Left lung (tissue), 10 donors: ENCODE data around the gene BTBD9. TPM values are rescaled to one million over a fixed set of nuclear protein-coding genes. Genes with fewer than 3 reads are reported as not detected.

ENCODE experiments used
- ATAC-seq: fragments of 200-7000 bp; cut with Tn5 transposase; one replicate; pipeline ENCODE4 v1.9.1; 2020; ENCODE audit warnings: moderate library complexity
- DNase-seq, 4 donors: peaks; one replicate each; pipeline ENCODE4 v3.0.0-alpha.2; 2013 to 2020
- H3K27ac ChIP-seq, 2 donors: fragments of 200-600 bp; sonication (generic) in 1 of 2; one replicate each; pipeline versions ENCODE4 v1.5.0 to v1.8.0; 2020 to 2021
- H3K27me3 ChIP-seq, 2 donors: fragments of 200-600 bp; sonication (generic) in 1 of 2; one replicate each; pipeline versions ENCODE4 v1.5.0 to v1.8.0; 2020 to 2021
- H3K36me3 ChIP-seq, 2 donors: fragments of 200-600 bp; sonication (generic) in 1 of 2; one replicate each; pipeline versions ENCODE4 v1.5.0 to v1.8.0; 2020 to 2021
- H3K4me1 ChIP-seq, 2 donors: fragments of 200-600 bp; one replicate each; pipeline ENCODE4 v1.8.0; 2021
- H3K4me3 ChIP-seq, 2 donors: fragments of 200-600 bp; sonication (generic) in 1 of 2; one replicate each; pipeline versions ENCODE4 v1.5.0 to v1.8.0; 2020 to 2021; ENCODE audit warnings: mild to moderate bottlenecking in 1 of 2
- H3K9me3 ChIP-seq, 2 donors: fragments of 200-600 bp; sonication (generic) in 1 of 2; one replicate each; pipeline versions ENCODE4 v1.5.0 to v1.8.0; 2020 to 2021
- CTCF ChIP-seq, 2 donors: fragments of 200-600 bp; sonication (generic) in 1 of 2; IDR thresholded peaks; one replicate each; pipeline versions ENCODE4 v1.5.0 to v1.8.0; 2021; ENCODE audit warnings: antibody characterized with exemption in 2 of 2
- intact Hi-C, 2 donors: fragments of 100-400 bp; cut with DNase I; formaldehyde crosslinking; loops; one replicate each; pipeline versions ENCODE4 v1.11.2 to v1.14.2; 2022
- polyA plus RNA-seq, 6 donors: library from polyadenylated mRNA; unstranded; fragments of 120-200 nt; gene quantifications; one replicate each; pipeline ENCODE4 v1.2.1, GENCODE V29; 2013; ENCODE audit not compliant: insufficient read length in 6 of 6
- total RNA-seq, 2 donors: library from RNA; stranded (reverse); fragmentation: NEBNext Ultra II Directional; extraction: Animal tissue kit (Norgen Biotek cat#: 25700); gene quantifications; one replicate each; pipeline ENCODE4 v1.2.1, GENCODE V29; 2021
- donor health status: DM: no; HTN: yes; CAD: no.
- donor health status: DM: no; HTN: no; CAD: no.

The BTBD9 gene
- total and polyA plus RNA-seq, 8 donors = 14.2 to 44.0 (median 16.0) TPM

GRCh38 chr6:38599966-38600550, 39.7 kb downstream of the BTBD9 start:
- no peak for TF ChIP-seq CTCF (IDR thresholded peaks at IDR 0.05)
- no peaks in the 10 kb centered on the region for H3K36me3 ChIP-seq
- no peak for DNase-seq
- intact Hi-C loops = no loop called here
- no peaks in the 10 kb centered on the region for H3K4me1 ChIP-seq
- no peak overlapping the region for H3K4me3 ChIP-seq
- no peaks in the 10 kb centered on the region for H3K9me3 ChIP-seq
- H3K27ac ChIP-seq = peak overlapping the region; percentile 20 to 71
- ATAC-seq = no peak
- no peaks in the 10 kb centered on the region for H3K27me3 ChIP-seq

GRCh38 chr6:38599261-38599660, 40.5 kb downstream of the BTBD9 start:
- Histone ChIP-seq H3K36me3 (no peaks in the 10 kb centered on the region), H3K4me1 (no peaks in the 10 kb centered on the region), H3K9me3 (no peaks in the 10 kb centered on the region), H3K4me3 (no peak overlapping the region), H3K27ac (peak overlapping the region; percentile 20 to 71), H3K27me3 (no peaks in the 10 kb centered on the region)
- TF ChIP-seq CTCF (IDR thresholded peaks at IDR 0.05) = no peak
- intact Hi-C loops = no loop called here
- DNase-seq (peak in 1 of 4 donors; percentile 60), ATAC-seq (peak; percentile 63)

- H3K36me3 ChIP-seq = peaks cover 0 to 21% of the 10 kb centered on the region in 2 donors
- DNase-seq (no peak), ATAC-seq (no peak)
- intact Hi-C loops = no loop called here
- no peaks in the 10 kb centered on the region for H3K4me1 ChIP-seq
- H3K9me3 ChIP-seq = no peaks in the 10 kb centered on the region
- no peak for TF ChIP-seq CTCF (IDR thresholded peaks at IDR 0.05)
- no peak overlapping the region for H3K27ac ChIP-seq
- H3K4me3 ChIP-seq = no peak overlapping the region
- no peaks in the 10 kb centered on the region for H3K27me3 ChIP-seq
Measured at GRCh38 chr6:38593998-38594665, 45.6 kb downstream of the BTBD9 start.

GRCh38 chr6:38593409-38593808, 46.3 kb downstream of the BTBD9 start:
- DNase-seq = no peak
- no peak for ATAC-seq
- peaks cover 0 to 21% of the 10 kb centered on the region in 2 donors for H3K36me3 ChIP-seq

More at GRCh38 chr6:38593409-38593808, 46.3 kb downstream of the BTBD9 start:
- H3K4me1 ChIP-seq = no peaks in the 10 kb centered on the region
- no peak overlapping the region for H3K27ac ChIP-seq
- no peak overlapping the region for H3K4me3 ChIP-seq
- H3K9me3 ChIP-seq = no peaks in the 10 kb centered on the region
- intact Hi-C loops = no loop called here
- no peak for TF ChIP-seq CTCF (IDR thresholded peaks at IDR 0.05)
- H3K27me3 ChIP-seq = no peaks in the 10 kb centered on the region
